MM.1S (cell line): ENCODE data around the gene TOMM20L.
A peak's percentile ranks its signal among the peaks of the same experiment; 100 is the strongest.

Source experiments
- DNase-seq: peaks from one replicate; pipeline ENCODE4 v3.0.0-alpha.2; 2015
- H2AFZ ChIP-seq: fragments of 300-600 bp; sonication (generic); 2 replicates; pipeline ENCODE4 v1.6.0; 2016; ENCODE audit warnings: antibody characterized with exemption, low read length
- H3F3A ChIP-seq: fragments of 300-600 bp; sonication (generic); 2 replicates; pipeline ENCODE4 v1.6.1; 2016; ENCODE audit warnings: mild to moderate bottlenecking, antibody characterized with exemption, low read length, moderate library complexity, mixed read lengths; ENCODE audit not compliant: insufficient read depth
- H3K27ac ChIP-seq: fragments of 300-600 bp; sonication (generic); 2 replicates; pipeline ENCODE4 v1.5.1; 2016; ENCODE audit warnings: mild to moderate bottlenecking, low read length
- H3K27me3 ChIP-seq: fragments of 300-600 bp; sonication (generic); replicated peaks from 2 replicates; pipeline ENCODE4 v1.6.0; 2016; ENCODE audit warnings: low read length; ENCODE audit not compliant: insufficient read depth
- H3K36me3 ChIP-seq: fragments of 300-600 bp; sonication (generic); replicated peaks from 2 replicates; pipeline ENCODE4 v1.6.1; 2016; ENCODE audit warnings: mild to moderate bottlenecking, low read length, mixed read lengths; ENCODE audit not compliant: insufficient read depth
- H3K4me1 ChIP-seq: fragments of 300-600 bp; sonication (generic); 2 replicates; pipeline ENCODE4 v1.6.1; 2016; ENCODE audit warnings: low read length, mixed read lengths
- H3K4me2 ChIP-seq: fragments of 300-600 bp; sonication (generic); 2 replicates; pipeline ENCODE4 v1.6.0; 2016; ENCODE audit warnings: low read depth, low read length
- H3K4me3 ChIP-seq: fragments of 300-600 bp; sonication (generic); 2 replicates; pipeline ENCODE4 v1.5.1; 2016; ENCODE audit warnings: low read length, mixed read lengths
- H3K79me2 ChIP-seq: fragments of 300-600 bp; sonication (generic); 2 replicates; pipeline ENCODE4 v1.6.1; 2016; ENCODE audit warnings: mixed run types, low read length, mixed read lengths
- H3K9ac ChIP-seq: fragments of 300-600 bp; sonication (generic); 2 replicates; pipeline ENCODE4 v1.6.1; 2016; ENCODE audit warnings: low read length, mixed read lengths
- H3K9me2 ChIP-seq: fragments of 300-600 bp; sonication (generic); replicated peaks from 2 replicates; pipeline ENCODE4 v1.6.1; 2016; ENCODE audit warnings: mild to moderate bottlenecking, low read length, mixed read lengths; ENCODE audit not compliant: insufficient read depth
- H3K9me3 ChIP-seq: fragments of 300-600 bp; sonication (generic); replicated peaks from 2 replicates; pipeline ENCODE4 v1.6.1; 2016; ENCODE audit warnings: mild to moderate bottlenecking, low read length, mixed read lengths; ENCODE audit not compliant: insufficient read depth
- H4K20me1 ChIP-seq: fragments of 300-600 bp; sonication (generic); 2 replicates; pipeline ENCODE4 v1.6.1; 2016; ENCODE audit warnings: mild to moderate bottlenecking, low read length, moderate library complexity, mixed read lengths; ENCODE audit not compliant: insufficient read depth
- EZH2 ChIP-seq: fragments of 300-600 bp; sonication (generic); optimal IDR thresholded peaks from 2 replicates; pipeline ENCODE3; 2017; ENCODE audit warnings: low read depth, mild to moderate bottlenecking, antibody characterized with exemption, low read length, mixed read lengths
- EZH2phosphoT487 ChIP-seq: fragments of 300-600 bp; sonication (generic); IDR thresholded peaks from 2 replicates; pipeline ENCODE4 v1.6.1; 2018; ENCODE audit warnings: antibody characterized with exemption, low read length
- TF ChIP-seq, protein P1 (sequence below): fragments of 300-600 bp; sonication (generic); IDR thresholded peaks from 2 replicates; pipeline ENCODE4 v1.5.1; 2016; ENCODE audit warnings: antibody characterized with exemption, low read length, mixed read lengths

Gene TOMM20L

DNA sequence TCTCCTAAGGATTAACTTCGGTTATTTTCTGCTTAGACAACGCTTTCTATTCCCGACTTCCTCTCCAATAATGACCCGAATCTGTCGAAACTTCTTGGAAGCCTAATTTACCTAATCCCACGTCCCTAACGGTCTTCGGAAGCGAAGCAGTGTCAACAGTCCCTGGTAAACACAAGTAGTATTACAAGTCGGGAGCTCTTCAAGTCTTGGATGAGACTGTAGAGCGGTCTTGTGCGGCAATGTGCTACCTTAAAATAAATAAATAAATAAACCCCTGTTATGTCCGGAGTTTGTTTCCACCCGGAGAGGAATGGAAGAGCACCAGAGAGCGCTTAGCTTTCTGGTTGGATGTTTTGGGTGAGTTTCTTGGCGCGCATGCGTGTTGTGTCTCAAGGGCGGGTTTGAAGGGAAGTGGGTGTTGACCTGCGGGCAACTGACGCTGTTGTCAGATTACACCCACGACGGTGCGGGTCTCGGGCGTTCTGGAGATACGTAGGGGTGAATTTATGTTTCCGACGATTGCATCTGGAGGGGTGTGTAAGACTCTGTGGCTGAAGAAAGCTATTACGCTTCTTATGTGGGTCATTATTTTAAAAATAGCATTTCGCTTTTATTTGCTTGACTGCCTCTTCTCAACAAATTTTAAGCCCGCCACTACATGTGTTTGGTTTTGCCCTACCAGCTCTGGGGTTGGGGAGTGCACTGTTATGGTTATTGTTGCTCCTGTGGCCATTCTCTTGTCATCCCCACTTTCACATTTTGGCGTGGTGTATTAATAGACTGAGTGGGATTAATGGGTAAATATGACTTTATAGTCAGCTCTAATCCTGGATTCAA, 31.8 kb downstream of the TOMM20L start, which contains the start of the genes KIAA0586 and TIMM9:
Gene KIAA0586 (plus strand): TSS at position 439 of the 837 bp plus-strand sequence. CDS start 546 bp downstream, outside the sequence.
Gene TIMM9 (minus strand): TSS at position 251 of the 837 bp plus-strand sequence. CDS start 15,586 bp downstream, outside the sequence.
- TF ChIP-seq, protein P1, sequence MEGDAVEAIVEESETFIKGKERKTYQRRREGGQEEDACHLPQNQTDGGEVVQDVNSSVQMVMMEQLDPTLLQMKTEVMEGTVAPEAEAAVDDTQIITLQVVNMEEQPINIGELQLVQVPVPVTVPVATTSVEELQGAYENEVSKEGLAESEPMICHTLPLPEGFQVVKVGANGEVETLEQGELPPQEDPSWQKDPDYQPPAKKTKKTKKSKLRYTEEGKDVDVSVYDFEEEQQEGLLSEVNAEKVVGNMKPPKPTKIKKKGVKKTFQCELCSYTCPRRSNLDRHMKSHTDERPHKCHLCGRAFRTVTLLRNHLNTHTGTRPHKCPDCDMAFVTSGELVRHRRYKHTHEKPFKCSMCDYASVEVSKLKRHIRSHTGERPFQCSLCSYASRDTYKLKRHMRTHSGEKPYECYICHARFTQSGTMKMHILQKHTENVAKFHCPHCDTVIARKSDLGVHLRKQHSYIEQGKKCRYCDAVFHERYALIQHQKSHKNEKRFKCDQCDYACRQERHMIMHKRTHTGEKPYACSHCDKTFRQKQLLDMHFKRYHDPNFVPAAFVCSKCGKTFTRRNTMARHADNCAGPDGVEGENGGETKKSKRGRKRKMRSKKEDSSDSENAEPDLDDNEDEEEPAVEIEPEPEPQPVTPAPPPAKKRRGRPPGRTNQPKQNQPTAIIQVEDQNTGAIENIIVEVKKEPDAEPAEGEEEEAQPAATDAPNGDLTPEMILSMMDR = no peak
- no peak for TF ChIP-seq EZH2phosphoT487
- TF ChIP-seq EZH2 = no peak
- Histone ChIP-seq H3K27me3 (no peaks in the 10 kb centered on the region), H2AFZ (peak within 1 kb of the TSS; percentile 98), H4K20me1 (no peaks in the 10 kb centered on the region), H3K9me3 (no peaks in the 10 kb centered on the region), H3K4me2 (peak within 1 kb of the TSS; percentile 62), H3K9me2 (no peaks in the 10 kb centered on the region), H3K4me1 (no peaks in the 10 kb centered on the region), H3F3A (peaks cover 6% of the 10 kb centered on the region; the same call in 1 of the 2 replicates), H3K36me3 (no peaks in the 10 kb centered on the region), H3K27ac (peak within 1 kb of the TSS; percentile 95), H3K79me2 (peaks cover 35% of the 10 kb centered on the region), H3K9ac (peak within 1 kb of the TSS; percentile 92), H3K4me3 (peak within 1 kb of the TSS; percentile 92)
- peak; percentile 93 for DNase-seq

DNA sequence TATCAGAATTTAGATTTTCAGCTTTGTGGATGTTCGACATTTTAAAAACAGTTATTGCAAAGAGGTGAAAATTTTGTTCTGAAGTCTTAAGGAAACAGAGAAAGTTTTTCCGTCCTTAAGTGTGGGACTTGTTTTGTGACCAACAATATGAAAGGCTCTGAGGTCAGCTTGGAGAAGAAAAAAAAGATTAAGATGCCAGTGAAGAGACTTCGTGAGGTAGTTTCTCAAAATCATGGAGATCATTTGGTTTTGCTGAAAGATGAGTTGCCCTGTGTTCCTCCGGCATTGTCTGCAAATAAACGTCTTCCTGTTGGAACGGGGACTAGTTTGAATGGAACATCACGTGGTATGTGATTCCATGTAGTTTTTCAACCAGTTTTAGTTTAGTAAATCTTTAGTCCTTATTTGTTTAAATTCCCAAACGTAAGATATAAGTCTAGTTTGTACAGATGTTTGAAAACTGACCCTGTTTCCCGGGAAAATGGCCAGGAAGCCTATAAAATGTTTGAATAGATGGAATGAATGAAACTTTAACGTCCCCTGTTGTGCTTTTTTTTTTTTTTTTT, 32.5 kb downstream of the TOMM20L start:
- Histone ChIP-seq H3K79me2 (peaks cover 35% of the 10 kb centered on the region), H3K9ac (peak overlapping the region; percentile 92), H3K4me2 (peak overlapping the region; percentile 43), H4K20me1 (no peaks in the 10 kb centered on the region), H2AFZ (peak overlapping the region; percentile 70), H3K27ac (peak overlapping the region; percentile 95), H3K27me3 (no peaks in the 10 kb centered on the region), H3F3A (peaks cover 6% of the 10 kb centered on the region; the same call in 1 of the 2 replicates), H3K9me3 (no peaks in the 10 kb centered on the region), H3K36me3 (no peaks in the 10 kb centered on the region), H3K4me1 (no peaks in the 10 kb centered on the region), H3K4me3 (peak overlapping the region; percentile 92), H3K9me2 (no peaks in the 10 kb centered on the region)
- TF ChIP-seq, protein P1 = no peak
- TF ChIP-seq EZH2 (no peak), EZH2phosphoT487 (no peak)
- DNase-seq = peak; percentile 9

GRCh38 chr14:58430156-58430555, 34.4 kb downstream of the TOMM20L start:
- no peak for DNase-seq
- H3K79me2 ChIP-seq = peaks cover 26% of the 10 kb centered on the region
- no peak overlapping the region for H3K4me2 ChIP-seq
- H3K27me3 ChIP-seq = no peaks in the 10 kb centered on the region
- no peaks in the 10 kb centered on the region for H3K9me3 ChIP-seq
- H4K20me1 ChIP-seq = no peaks in the 10 kb centered on the region
- H3K9ac ChIP-seq = no peak overlapping the region
- H3K27ac ChIP-seq = no peak overlapping the region
- H2AFZ ChIP-seq = no peak overlapping the region
- TF ChIP-seq, protein P1 = no peak
- TF ChIP-seq EZH2phosphoT487 (no peak), EZH2 (no peak)
- H3F3A ChIP-seq = peaks cover 6% of the 10 kb centered on the region; the same call in 1 of the 2 replicates
- no peaks in the 10 kb centered on the region for H3K9me2 ChIP-seq
- H3K36me3 ChIP-seq = no peaks in the 10 kb centered on the region
- no peaks in the 10 kb centered on the region for H3K4me1 ChIP-seq
- no peak overlapping the region for H3K4me3 ChIP-seq
